ENCODE results near the gene CSNK1E.

Gene CSNK1E

DNA sequence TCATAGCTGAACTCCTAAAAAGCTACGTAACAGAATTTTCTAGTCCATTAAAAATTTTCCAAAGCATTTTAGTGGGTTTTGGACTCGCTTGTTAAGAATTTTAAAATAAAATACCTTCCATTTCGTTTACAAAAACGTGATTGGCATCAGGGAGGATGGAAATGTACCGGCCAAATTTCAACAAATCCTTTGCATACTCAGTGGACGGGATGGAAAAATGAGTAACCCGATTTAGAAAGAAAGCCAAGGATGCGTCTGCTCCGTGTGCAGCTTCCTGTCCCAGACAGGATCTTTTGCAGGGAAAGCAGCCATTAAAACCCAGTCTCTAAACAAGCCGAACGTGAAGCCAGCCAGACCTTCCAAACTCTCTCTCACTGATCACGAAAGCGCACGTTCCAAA is 60.1 kb downstream of the CSNK1E start:
- peaks cover 26% of the 10 kb centered on the region for H3K36me3 Mint-ChIP-seq (ENCODE audit: insufficient read depth)
- H3K4me1 Mint-ChIP-seq (ENCODE audit: low read depth in 2 of 2), result peaks cover 22 to 27% of the 10 kb centered on the region in 2 donors
- ATAC-seq (replicated peaks) (no peak), DNase-seq (no peak)
- no peaks in the 10 kb centered on the region for H3K27me3 Mint-ChIP-seq
- H3K9me3 Mint-ChIP-seq, result no peaks in the 10 kb centered on the region
- H3K4me3 Mint-ChIP-seq, result no peak overlapping the region
- no peak overlapping the region for H3K27ac Mint-ChIP-seq

DNA sequence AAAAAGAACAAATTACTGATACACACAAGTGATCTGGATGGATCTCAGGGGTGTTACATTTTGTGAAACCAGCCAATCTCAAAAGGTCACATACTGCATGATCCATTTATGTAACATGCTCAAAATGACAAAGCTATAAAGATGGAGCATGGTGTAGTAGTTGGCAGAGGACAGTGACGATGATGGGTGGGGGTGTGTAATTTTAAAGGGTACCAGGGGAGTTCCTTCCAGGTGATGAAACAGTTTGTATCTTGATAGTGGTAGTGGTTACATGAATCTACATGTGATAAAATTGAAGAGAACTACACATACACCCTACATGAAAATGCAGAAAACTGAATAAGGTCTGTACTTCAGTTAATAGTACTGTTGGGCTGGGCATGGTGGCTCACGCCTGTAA is 61.5 kb downstream of the CSNK1E start:
- no peak for ATAC-seq (replicated peaks)
- H3K27ac Mint-ChIP-seq, result no peak overlapping the region
- no peaks in the 10 kb centered on the region for H3K27me3 Mint-ChIP-seq
- peaks cover 17% of the 10 kb centered on the region for H3K36me3 Mint-ChIP-seq (ENCODE audit: insufficient read depth)
- peaks cover 13 to 16% of the 10 kb centered on the region in 2 donors for H3K4me1 Mint-ChIP-seq (ENCODE audit: low read depth in 2 of 2)
- no peak overlapping the region for H3K4me3 Mint-ChIP-seq
- H3K9me3 Mint-ChIP-seq, result no peaks in the 10 kb centered on the region
- no peak for DNase-seq

DNA sequence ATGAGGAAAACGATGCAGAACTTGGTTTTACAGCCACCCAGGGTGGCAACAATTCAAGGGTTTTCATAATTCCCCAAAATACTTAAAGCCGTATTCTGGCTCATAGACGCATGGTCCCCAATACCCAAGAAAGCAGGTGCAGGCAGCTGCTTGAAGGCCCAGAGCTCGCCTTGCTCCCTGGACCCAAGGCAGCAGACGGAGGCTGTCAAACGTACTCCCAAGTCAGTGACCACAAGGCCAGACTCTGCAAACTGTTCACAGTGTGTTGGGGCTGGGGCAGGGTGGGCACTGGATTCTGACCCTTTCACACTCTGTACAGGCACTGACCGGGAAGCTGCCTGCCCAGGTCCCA is 65.9 kb downstream of the CSNK1E start:
- DNase-seq (no peak), ATAC-seq (replicated peaks) (no peak)
- Mint-ChIP-seq H3K27ac (no peak overlapping the region), H3K36me3 (ENCODE audit: insufficient read depth) (peaks cover 4% of the 10 kb centered on the region), H3K4me1 (ENCODE audit: low read depth in 2 of 2) (peaks cover 4 to 12% of the 10 kb centered on the region in 2 donors), H3K4me3 (no peak overlapping the region), H3K27me3 (no peaks in the 10 kb centered on the region), H3K9me3 (peaks cover 0 to 2% of the 10 kb centered on the region in 2 donors)

DNA sequence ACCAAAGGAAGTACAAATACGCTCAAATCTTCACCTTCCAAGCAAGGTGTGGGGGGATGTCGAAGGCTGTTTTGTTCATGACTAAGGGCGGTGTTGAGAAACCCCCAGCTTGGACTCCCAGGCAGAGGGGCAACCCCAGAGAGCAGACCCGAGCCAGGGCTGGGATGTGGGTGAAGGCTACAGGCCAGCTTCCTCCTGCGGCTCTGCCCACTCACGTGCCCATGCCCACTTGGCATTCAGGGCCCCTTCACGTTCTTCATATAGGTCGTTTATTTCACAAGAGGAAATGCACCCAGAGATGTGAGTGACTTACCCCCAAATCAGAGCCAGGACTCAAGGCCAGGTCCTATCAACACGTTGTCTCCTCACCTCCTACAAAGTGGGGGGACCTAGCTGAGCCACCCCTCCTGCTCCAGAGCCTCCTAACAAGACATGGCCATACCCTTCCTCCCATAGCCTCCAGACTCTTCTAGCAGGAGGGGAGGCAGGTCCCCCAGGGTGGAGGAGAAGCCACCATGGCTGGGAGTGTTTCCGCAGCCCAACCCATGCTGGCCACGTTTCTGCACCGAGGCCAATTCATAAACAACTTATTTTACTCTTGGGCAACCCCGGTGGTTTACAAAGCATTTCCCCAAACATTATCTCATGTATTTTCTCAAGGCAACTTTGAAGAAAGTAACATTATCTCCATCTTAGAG is 66.4 kb downstream of the CSNK1E start:
- Mint-ChIP-seq H3K36me3 (ENCODE audit: insufficient read depth) (peaks cover under 1% of the 10 kb centered on the region), H3K9me3 (peaks cover 0 to 2% of the 10 kb centered on the region in 2 donors), H3K4me1 (ENCODE audit: low read depth in 2 of 2) (peaks cover 4 to 12% of the 10 kb centered on the region in 2 donors), H3K27me3 (no peaks in the 10 kb centered on the region), H3K27ac (no peak overlapping the region), H3K4me3 (no peak overlapping the region)
- ATAC-seq (replicated peaks), result no peak
- DNase-seq, result no peak

DNA sequence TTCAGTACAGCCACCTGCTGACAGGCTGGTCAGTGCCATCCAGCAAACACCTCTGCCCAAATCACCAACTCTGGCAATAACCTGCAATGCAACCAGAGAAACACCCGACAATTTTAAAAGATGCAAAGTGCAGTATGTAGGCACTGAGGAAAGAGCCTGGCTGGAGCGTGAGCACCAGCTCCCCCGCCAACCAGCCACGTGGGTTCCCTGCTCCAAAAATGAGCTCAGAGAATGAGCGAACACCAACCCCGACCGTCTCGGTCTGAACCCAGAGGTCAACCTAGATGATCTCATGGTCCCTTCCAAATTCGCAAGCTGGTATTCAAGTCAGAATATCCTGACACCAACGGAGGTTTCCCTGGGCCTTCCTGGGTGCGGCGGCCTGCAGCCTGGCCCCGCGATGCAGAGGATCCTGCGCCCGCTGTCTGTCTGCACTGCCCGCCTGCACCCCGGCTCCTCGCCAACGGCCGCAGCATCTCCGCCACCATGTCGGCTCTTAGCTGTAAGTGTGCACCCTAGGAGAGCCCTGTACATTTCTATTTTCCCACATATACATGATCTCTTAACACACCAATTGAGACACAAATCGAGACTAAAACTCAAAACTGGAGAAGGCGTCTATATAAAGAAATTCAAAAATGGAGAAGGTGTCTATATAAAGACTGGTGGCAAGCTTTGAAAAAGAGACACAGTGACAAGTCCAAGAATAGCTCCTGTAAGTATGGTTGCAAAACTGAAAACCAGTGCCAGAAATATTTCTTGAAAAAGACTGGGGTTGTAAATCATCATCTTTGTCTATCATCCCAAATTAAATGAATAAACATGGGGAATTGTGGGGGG is 67.2 kb downstream of the CSNK1E start:
- peaks cover under 1% of the 10 kb centered on the region for H3K36me3 Mint-ChIP-seq (ENCODE audit: insufficient read depth)
- DNase-seq (no peak), ATAC-seq (replicated peaks) (no peak)
- H3K27me3 Mint-ChIP-seq, result no peaks in the 10 kb centered on the region
- peaks cover 4 to 12% of the 10 kb centered on the region in 2 donors for H3K4me1 Mint-ChIP-seq (ENCODE audit: low read depth in 2 of 2)
- H3K27ac Mint-ChIP-seq, result no peak overlapping the region
- peaks cover 0 to 2% of the 10 kb centered on the region in 2 donors for H3K9me3 Mint-ChIP-seq
- no peak overlapping the region for H3K4me3 Mint-ChIP-seq

DNA sequence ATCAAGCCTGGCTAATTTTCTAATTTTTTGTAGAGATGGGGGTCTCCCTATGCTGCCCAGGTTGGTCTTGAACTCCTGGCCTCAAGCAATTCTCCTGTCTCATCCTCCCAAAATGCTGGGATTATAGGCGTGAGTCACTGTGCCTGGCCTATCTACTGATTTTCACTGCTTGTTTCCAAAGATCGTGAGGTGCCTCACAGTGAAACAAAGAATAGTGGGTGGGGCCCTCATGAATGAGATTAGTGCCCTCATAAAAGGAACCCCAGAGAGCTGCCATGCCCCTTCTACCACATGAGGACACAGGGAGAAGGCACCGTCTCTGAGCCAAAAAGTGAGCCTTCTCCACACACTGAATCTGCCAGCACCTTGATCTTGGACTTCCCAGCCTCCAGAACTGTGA is 67.9 kb downstream of the CSNK1E start:
- peaks cover 0 to 2% of the 10 kb centered on the region in 2 donors for H3K9me3 Mint-ChIP-seq
- ATAC-seq (replicated peaks) (no peak), DNase-seq (no peak)
- H3K36me3 Mint-ChIP-seq (ENCODE audit: insufficient read depth), result peaks cover 5% of the 10 kb centered on the region
- H3K4me3 Mint-ChIP-seq, result no peak overlapping the region
- H3K4me1 Mint-ChIP-seq (ENCODE audit: low read depth in 2 of 2), result peaks cover 4 to 12% of the 10 kb centered on the region in 2 donors
- H3K27me3 Mint-ChIP-seq, result no peaks in the 10 kb centered on the region
- H3K27ac Mint-ChIP-seq, result no peak overlapping the region

DNA sequence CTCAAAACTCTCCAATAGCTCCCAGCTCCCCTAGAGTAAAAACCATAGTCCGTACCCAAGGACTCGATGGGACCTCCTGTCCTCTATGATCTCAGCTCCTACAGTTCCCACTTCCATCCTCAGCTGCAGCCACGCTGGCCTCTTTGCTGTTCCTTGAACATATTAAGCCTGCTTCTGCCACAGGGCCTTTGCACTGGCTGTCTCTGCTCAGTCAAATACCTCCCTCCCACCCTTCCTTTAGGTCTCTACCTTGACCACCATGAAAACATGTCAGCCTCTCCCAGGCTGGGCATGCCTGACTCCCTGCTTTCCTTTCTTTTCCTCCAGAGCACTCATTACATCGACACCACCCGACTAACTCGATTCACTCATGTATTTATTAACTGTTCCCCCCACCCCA is 69.0 kb downstream of the CSNK1E start:
- H3K27me3 Mint-ChIP-seq, result no peaks in the 10 kb centered on the region
- H3K4me3 Mint-ChIP-seq, result no peak overlapping the region
- H3K36me3 Mint-ChIP-seq (ENCODE audit: insufficient read depth), result peaks cover 10% of the 10 kb centered on the region
- ATAC-seq (replicated peaks), result no peak
- H3K9me3 Mint-ChIP-seq, result peaks cover 0 to 2% of the 10 kb centered on the region in 2 donors
- H3K27ac Mint-ChIP-seq, result peak overlapping the region in 1 of 2 donors; percentile 59
- no peak for DNase-seq
- H3K4me1 Mint-ChIP-seq (ENCODE audit: low read depth in 2 of 2), result peaks cover 7 to 12% of the 10 kb centered on the region in 2 donors

DNA sequence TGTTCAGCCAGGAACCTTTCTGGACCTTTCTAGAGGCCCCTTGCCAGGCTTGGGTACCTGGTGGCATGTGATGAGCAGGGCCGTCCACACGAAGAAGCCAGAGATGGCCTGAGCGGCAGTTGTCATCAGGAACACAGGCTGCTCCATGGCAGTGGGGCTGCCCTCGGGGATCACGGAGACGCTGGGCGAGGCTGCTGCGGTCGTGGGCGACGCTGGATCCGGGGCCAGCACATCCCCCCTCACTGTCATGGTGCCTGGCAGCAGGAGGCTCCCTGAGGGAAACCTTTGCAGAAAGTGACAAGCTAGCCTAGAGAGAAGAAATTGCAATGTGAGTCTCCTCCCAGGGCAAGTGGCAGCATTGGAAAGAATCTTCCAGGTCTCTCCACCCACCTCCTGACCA is 69.5 kb downstream of the CSNK1E start:
- H3K4me3 Mint-ChIP-seq, result no peak overlapping the region
- DNase-seq (no peak), ATAC-seq (replicated peaks) (no peak)
- H3K9me3 Mint-ChIP-seq, result peaks cover 0 to 2% of the 10 kb centered on the region in 2 donors
- peaks cover 12% of the 10 kb centered on the region for H3K36me3 Mint-ChIP-seq (ENCODE audit: insufficient read depth)
- no peaks in the 10 kb centered on the region for H3K27me3 Mint-ChIP-seq
- peaks cover 7 to 12% of the 10 kb centered on the region in 2 donors for H3K4me1 Mint-ChIP-seq (ENCODE audit: low read depth in 2 of 2)
- H3K27ac Mint-ChIP-seq, result peak overlapping the region in 1 of 2 donors; percentile 59

DNA sequence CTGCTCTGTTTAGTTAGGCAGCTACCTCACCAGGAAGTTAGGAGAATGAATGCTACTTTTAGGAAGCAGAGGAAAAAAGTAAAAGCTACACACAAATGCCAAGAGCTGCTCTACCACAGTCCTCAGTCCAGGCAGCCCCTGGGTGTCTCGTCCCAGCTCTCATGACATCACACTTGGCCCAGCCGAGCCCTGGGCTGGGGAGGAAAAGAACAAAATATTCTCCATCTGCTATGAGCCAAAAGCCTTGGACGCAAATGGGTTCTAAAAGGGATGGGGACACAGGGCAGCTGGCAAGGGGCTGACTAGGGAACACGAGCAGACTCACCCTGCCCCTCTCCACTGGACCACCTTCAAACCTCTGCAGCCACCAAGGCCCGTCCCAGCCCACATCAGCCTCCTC is 70.5 kb downstream of the CSNK1E start:
- ATAC-seq (replicated peaks), result no peak
- peaks cover 0 to 2% of the 10 kb centered on the region in 2 donors for H3K9me3 Mint-ChIP-seq
- H3K36me3 Mint-ChIP-seq (ENCODE audit: insufficient read depth), result peaks cover 12% of the 10 kb centered on the region
- no peak overlapping the region for H3K27ac Mint-ChIP-seq
- H3K4me1 Mint-ChIP-seq (ENCODE audit: low read depth in 2 of 2), result peaks cover 5 to 12% of the 10 kb centered on the region in 2 donors
- no peaks in the 10 kb centered on the region for H3K27me3 Mint-ChIP-seq
- no peak for DNase-seq
- H3K4me3 Mint-ChIP-seq, result no peak overlapping the region

DNA sequence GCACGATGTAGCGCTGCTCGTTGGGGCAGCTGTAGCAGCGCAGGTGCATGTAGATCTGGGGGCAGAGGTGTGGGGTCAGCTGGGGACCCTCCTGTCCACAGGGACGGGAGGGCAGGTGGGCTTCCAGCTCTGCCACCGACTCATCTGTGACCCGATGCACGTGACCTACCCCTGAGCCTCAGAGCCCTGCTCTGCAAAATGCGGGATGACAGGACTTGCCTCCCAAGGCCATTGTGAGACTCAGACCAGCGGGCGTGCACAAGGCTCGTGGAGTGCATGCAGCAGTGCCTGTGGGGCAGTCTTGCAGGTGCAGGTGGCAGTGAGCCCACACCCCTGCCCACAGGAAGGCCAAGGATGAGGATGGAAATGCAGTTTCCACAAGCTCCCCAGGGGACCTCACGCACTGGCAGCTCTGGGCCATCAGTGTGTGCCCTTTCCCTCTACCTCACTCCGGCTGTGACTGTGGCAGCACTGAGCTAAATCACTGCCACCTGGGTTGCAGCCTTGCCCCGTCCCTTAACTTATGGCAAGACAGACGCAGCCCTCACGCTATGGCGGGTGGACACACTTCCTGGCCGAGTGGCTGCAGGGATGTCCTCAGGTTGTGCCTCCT is 71.1 kb downstream of the CSNK1E start:
- no peak for DNase-seq
- Mint-ChIP-seq H3K9me3 (peaks cover 0 to 2% of the 10 kb centered on the region in 2 donors), H3K27ac (no peak overlapping the region), H3K4me1 (ENCODE audit: low read depth in 2 of 2) (peaks cover 5 to 12% of the 10 kb centered on the region in 2 donors), H3K27me3 (no peaks in the 10 kb centered on the region), H3K4me3 (no peak overlapping the region), H3K36me3 (ENCODE audit: insufficient read depth) (peaks cover 15% of the 10 kb centered on the region)
- no peak for ATAC-seq (replicated peaks)

DNA sequence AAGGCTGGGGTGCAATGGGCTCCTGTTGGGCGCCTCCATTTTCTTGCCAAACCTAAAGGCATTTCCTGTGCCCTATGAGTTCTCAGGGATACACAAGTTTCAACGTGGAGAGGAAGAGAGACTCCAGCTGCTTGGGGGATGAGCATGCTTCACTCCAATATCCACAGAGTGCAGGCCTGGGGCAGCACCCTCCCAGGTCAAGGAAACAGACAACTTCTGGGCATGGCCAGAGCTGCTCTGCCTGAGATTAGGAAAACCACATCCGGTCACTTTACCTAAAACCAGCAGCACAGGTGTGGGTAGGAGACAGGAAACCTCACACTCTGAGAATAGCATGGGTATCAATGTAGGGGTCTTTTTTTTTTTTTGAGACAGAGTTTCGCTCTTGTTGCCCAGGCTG is 73.1 kb downstream of the CSNK1E start:
- peaks cover 22% of the 10 kb centered on the region for H3K36me3 Mint-ChIP-seq (ENCODE audit: insufficient read depth)

DNA sequence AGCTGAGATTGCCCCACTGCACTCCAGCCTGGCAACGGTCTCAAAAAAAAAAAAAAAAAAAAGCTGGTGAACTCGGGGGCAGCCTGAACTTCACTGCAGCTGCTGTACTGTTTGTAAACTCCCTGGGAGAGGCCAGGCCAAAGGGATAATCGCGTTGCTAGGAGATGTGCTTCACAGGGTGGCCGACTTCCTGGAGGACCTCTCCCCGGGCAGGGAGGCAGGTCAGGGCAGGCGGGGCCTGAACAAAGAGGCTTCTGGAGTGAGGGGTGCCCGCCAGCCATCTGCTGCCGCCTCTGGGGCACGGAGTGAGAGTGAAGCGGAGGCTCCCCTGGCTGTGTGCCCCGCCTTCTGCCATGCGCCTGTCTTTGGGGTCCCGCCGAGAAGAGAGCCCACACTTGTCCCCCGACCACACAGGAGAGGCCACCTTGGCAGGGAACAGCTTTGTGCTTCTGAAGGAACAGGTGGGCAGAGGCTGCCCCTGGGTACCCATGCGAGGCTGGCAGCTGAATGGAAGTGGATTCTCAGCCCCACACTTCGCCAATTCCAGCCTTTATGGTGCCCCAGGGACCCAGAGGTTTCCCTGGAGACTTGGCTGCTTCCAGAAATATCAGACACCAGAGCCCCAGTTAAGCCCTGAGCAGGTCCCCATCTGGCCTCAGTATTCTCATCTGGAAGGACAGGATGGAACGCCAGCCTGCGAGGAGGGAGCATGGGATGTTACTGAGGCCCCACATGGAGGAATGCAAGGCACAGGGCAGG is 74.0 kb downstream of the CSNK1E start:
- Mint-ChIP-seq H3K4me1 (ENCODE audit: low read depth in 2 of 2) (peaks cover 2 to 8% of the 10 kb centered on the region in 2 donors), H3K4me3 (no peak overlapping the region), H3K9me3 (no peaks in the 10 kb centered on the region), H3K27me3 (no peaks in the 10 kb centered on the region), H3K27ac (peak overlapping the region in 1 of 2 donors; percentile 86), H3K36me3 (ENCODE audit: insufficient read depth) (peaks cover 22% of the 10 kb centered on the region)
- ATAC-seq (replicated peaks), result no peak
- no peak for DNase-seq

More for the DNA sequence above, 73.1 kb downstream of the CSNK1E start:
- ATAC-seq (replicated peaks), result no peak
- DNase-seq, result no peak
- no peaks in the 10 kb centered on the region for H3K9me3 Mint-ChIP-seq
- H3K4me1 Mint-ChIP-seq (ENCODE audit: low read depth in 2 of 2), result peaks cover 5 to 10% of the 10 kb centered on the region in 2 donors
- no peak overlapping the region for H3K4me3 Mint-ChIP-seq
- peak overlapping the region in 1 of 2 donors; percentile 86 for H3K27ac Mint-ChIP-seq
- H3K27me3 Mint-ChIP-seq, result no peaks in the 10 kb centered on the region

DNA sequence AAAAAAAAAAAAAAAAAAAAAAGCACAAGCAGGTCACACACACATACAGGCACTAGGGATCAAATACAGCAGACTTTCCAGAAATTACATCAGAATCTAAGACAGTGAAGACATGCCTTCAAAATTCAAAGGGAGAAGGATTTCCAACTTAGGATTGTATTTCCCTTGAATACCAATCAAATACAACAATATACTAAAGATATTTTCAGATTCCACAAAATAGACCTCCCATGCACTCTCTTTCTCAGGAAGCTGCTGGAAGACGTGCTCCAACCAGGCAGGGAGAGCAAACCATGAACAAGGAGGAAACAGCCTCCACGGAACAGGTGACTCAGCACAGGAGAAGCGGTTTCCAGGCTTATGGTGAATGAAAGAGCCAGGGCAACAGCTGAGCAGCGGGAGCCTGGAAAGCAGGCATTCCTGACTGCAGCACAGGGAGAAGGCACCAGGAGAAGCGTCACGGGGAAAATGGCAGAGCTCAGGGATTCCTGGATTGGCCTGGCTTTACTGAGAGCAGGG is 76.4 kb downstream of the CSNK1E start:
- DNase-seq (no peak), ATAC-seq (replicated peaks) (no peak)
- Mint-ChIP-seq H3K36me3 (ENCODE audit: insufficient read depth) (peaks cover 30% of the 10 kb centered on the region), H3K9me3 (no peaks in the 10 kb centered on the region), H3K4me1 (ENCODE audit: low read depth in 2 of 2) (peaks cover 0 to 8% of the 10 kb centered on the region in 2 donors), H3K4me3 (no peak overlapping the region), H3K27ac (peak overlapping the region; percentile 42 to 66), H3K27me3 (no peaks in the 10 kb centered on the region)

Data from effector memory CD8-positive, alpha-beta T cell (primary cell).